Measurements from ENCODE around the gene PMM1. TPM values are rescaled to one million over a fixed set of nuclear protein-coding genes. Genes with fewer than 3 reads are reported as not detected.
"Not testable (repeated sequence)": the region's sequence is repeated elsewhere in the genome, so short reads cannot be mapped to it uniquely, and the experiment has no call there.

Gene PMM1
- total RNA-seq, 1 donor = 15.6 TPM

GRCh38 chr22:41561788-41562187, 27.9 kb downstream of the PMM1 start:
- no peak overlapping the region for H3K27ac ChIP-seq (ENCODE audit: low read depth, low read length)
- H2AFZ ChIP-seq (ENCODE audit: low read length) = no peak overlapping the region
- no peaks in the 10 kb centered on the region for H3K9me3 ChIP-seq (ENCODE audit: low read depth, low read length)
- TF ChIP-seq, protein P1, sequence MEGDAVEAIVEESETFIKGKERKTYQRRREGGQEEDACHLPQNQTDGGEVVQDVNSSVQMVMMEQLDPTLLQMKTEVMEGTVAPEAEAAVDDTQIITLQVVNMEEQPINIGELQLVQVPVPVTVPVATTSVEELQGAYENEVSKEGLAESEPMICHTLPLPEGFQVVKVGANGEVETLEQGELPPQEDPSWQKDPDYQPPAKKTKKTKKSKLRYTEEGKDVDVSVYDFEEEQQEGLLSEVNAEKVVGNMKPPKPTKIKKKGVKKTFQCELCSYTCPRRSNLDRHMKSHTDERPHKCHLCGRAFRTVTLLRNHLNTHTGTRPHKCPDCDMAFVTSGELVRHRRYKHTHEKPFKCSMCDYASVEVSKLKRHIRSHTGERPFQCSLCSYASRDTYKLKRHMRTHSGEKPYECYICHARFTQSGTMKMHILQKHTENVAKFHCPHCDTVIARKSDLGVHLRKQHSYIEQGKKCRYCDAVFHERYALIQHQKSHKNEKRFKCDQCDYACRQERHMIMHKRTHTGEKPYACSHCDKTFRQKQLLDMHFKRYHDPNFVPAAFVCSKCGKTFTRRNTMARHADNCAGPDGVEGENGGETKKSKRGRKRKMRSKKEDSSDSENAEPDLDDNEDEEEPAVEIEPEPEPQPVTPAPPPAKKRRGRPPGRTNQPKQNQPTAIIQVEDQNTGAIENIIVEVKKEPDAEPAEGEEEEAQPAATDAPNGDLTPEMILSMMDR (IDR thresholded peaks at IDR 0.05; ENCODE audit: extremely low read depth, low read depth, low read length) = no peak
- no peaks in the 10 kb centered on the region for H3K36me3 ChIP-seq (ENCODE audit: insufficient read depth, low read length)
- no peak overlapping the region for H3K4me3 ChIP-seq (ENCODE audit: insufficient read depth, low read length)
- H3K27me3 ChIP-seq (ENCODE audit: insufficient read depth, low read length) = no peaks in the 10 kb centered on the region
- DNase-seq (ENCODE audit: insufficient read length, low spot score, missing footprints) = peak; percentile 57
- H4K20me1 ChIP-seq (ENCODE audit: insufficient read depth, low read length) = no peaks in the 10 kb centered on the region
- H3K79me2 ChIP-seq (ENCODE audit: insufficient read depth, low read length) = no peaks in the 10 kb centered on the region
- peaks cover 31% of the 10 kb centered on the region for H3K4me1 ChIP-seq (ENCODE audit: insufficient read depth, low read length)
- no peak overlapping the region for H3K4me2 ChIP-seq (ENCODE audit: insufficient read depth, low read length)

DNA sequence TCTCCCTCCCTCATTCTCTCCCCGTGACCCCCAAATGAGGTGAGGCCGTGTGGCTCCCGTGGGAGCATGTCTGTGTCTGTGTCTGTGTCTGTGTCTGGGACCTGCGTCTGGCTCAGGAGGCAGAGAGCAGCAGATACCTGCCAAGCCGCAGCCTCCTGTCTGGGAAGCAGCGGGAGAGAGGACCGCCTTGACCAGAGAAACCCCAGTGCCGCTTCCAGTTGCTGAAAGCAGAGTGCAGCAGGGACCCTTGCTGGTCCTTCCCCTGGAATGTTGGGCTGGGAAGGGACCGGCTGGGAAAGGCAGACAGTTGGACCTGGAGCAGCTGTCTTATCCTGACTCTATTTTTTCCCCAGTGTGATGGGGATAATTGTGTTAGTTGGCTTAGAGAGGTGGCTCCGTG, 28.3 kb downstream of the PMM1 start:
- Histone ChIP-seq H3K27me3 (ENCODE audit: insufficient read depth, low read length) (no peaks in the 10 kb centered on the region), H4K20me1 (ENCODE audit: insufficient read depth, low read length) (no peaks in the 10 kb centered on the region), H3K79me2 (ENCODE audit: insufficient read depth, low read length) (no peaks in the 10 kb centered on the region), H3K27ac (ENCODE audit: low read depth, low read length) (no peak overlapping the region), H2AFZ (ENCODE audit: low read length) (peak overlapping the region; percentile 42), H3K9me3 (ENCODE audit: low read depth, low read length) (no peaks in the 10 kb centered on the region), H3K4me3 (ENCODE audit: insufficient read depth, low read length) (peak overlapping the region; percentile 46), H3K4me1 (ENCODE audit: insufficient read depth, low read length) (peaks cover 34% of the 10 kb centered on the region), H3K4me2 (ENCODE audit: insufficient read depth, low read length) (no peak overlapping the region), H3K36me3 (ENCODE audit: insufficient read depth, low read length) (no peaks in the 10 kb centered on the region)
- TF ChIP-seq, protein P1 (IDR thresholded peaks at IDR 0.05; ENCODE audit: extremely low read depth, low read depth, low read length) = no peak
- no peak for DNase-seq (ENCODE audit: insufficient read length, low spot score, missing footprints)

DNA sequence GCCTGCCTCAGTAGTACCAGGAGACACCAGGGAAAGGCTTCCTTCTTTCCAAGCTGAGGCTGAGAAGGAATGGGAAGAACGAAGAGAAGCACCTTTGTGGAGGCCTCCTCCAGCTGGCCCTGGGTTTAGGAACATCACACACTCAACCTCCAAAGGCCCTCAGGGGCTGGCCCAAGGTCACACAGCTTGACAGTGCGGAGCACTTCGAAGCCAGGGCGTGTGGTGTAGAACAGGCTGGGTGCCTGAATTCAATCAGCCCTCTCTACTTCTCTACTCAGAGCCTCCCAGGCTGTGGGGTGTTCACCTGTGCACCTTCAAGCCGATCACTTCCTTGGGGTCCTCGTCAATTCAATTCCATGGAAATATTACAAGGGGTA, 29.6 kb downstream of the PMM1 start:
- H3K36me3 ChIP-seq (ENCODE audit: insufficient read depth, low read length) = no peaks in the 10 kb centered on the region
- no peaks in the 10 kb centered on the region for H4K20me1 ChIP-seq (ENCODE audit: insufficient read depth, low read length)
- H3K4me3 ChIP-seq (ENCODE audit: insufficient read depth, low read length) = no peak overlapping the region
- DNase-seq (ENCODE audit: insufficient read length, low spot score, missing footprints) = no peak
- H3K27me3 ChIP-seq (ENCODE audit: insufficient read depth, low read length) = no peaks in the 10 kb centered on the region
- TF ChIP-seq, protein P1 (IDR thresholded peaks at IDR 0.05; ENCODE audit: extremely low read depth, low read depth, low read length) = no peak
- H3K27ac ChIP-seq (ENCODE audit: low read depth, low read length) = no peak overlapping the region
- no peak overlapping the region for H2AFZ ChIP-seq (ENCODE audit: low read length)
- no peak overlapping the region for H3K4me2 ChIP-seq (ENCODE audit: insufficient read depth, low read length)
- H3K4me1 ChIP-seq (ENCODE audit: insufficient read depth, low read length) = peaks cover 29% of the 10 kb centered on the region
- H3K9me3 ChIP-seq (ENCODE audit: low read depth, low read length) = no peaks in the 10 kb centered on the region
- no peaks in the 10 kb centered on the region for H3K79me2 ChIP-seq (ENCODE audit: insufficient read depth, low read length)

DNA sequence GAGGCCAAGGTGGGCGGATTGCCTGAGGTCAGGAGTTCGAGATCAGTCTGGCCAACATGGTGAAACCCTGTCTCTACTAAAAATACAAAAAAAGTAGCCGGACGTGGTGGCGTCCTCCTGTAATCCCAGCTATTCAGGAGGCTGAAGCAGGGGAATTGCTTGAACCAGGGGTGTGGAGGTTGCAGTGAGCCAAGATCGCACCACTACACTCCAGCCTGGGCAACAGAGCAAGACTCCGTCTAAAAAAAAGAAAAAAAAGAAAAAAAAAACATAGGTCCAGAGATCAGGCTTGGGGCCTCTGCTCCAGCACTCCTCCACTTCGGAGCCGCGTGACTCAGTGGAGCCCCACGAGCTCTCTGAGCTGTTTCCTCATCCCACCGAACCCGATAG, 31.4 kb downstream of the PMM1 start:
- DNase-seq (ENCODE audit: insufficient read length, low spot score, missing footprints) = peak; percentile 5
- not testable (repeated sequence) for H3K4me2 ChIP-seq (ENCODE audit: insufficient read depth, low read length); H3K79me2 ChIP-seq (ENCODE audit: insufficient read depth, low read length); H3K4me3 ChIP-seq (ENCODE audit: insufficient read depth, low read length); H3K9me3 ChIP-seq (ENCODE audit: low read depth, low read length); H2AFZ ChIP-seq (ENCODE audit: low read length); H3K36me3 ChIP-seq (ENCODE audit: insufficient read depth, low read length); H3K27ac ChIP-seq (ENCODE audit: low read depth, low read length); H3K27me3 ChIP-seq (ENCODE audit: insufficient read depth, low read length); H4K20me1 ChIP-seq (ENCODE audit: insufficient read depth, low read length)
- H3K4me1 ChIP-seq (ENCODE audit: insufficient read depth, low read length) = peaks cover 21% of the 10 kb centered on the region

All from osteoblast (primary cell).